Fibroblast of lung (primary cell): ENCODE results near the gene MYRF. TPM values are rescaled to one million over a fixed set of nuclear protein-coding genes. Genes with fewer than 3 reads are reported as not detected.

Experiments
- DNase-seq, 2 donors: peaks; one replicate each; pipeline versions ENCODE4 v3.0.0 to v3.0.0-alpha.2; 2010; ENCODE audit warnings: low read depth in 2 of 2
- H2AFZ ChIP-seq: 2 replicates; pipeline ENCODE4 v1.5.1; 2012; ENCODE audit warnings: low read length, control low read depth, inconsistent platforms
- H3K27ac ChIP-seq: 2 replicates; pipeline ENCODE4 v1.5.1; 2011; ENCODE audit warnings: low read length, control low read depth; ENCODE audit not compliant: insufficient read depth
- H3K27me3 ChIP-seq: 2 replicates; pipeline ENCODE4 v1.5.1; 2011; ENCODE audit warnings: mild to moderate bottlenecking, low read length; ENCODE audit not compliant: control insufficient read depth, insufficient read depth
- H3K36me3 ChIP-seq: 2 replicates; pipeline ENCODE4 v1.5.1; 2011; ENCODE audit warnings: low read length; ENCODE audit not compliant: control insufficient read depth, insufficient read depth
- H3K4me1 ChIP-seq: 2 replicates; pipeline ENCODE4 v1.5.1; 2011; ENCODE audit warnings: low read length; ENCODE audit not compliant: control insufficient read depth, insufficient read depth; ENCODE audit errors: extremely low read depth
- H3K4me2 ChIP-seq: 2 replicates; pipeline ENCODE4 v1.5.1; 2011; ENCODE audit warnings: low read length, control low read depth; ENCODE audit not compliant: insufficient read depth; ENCODE audit errors: extremely low read depth
- H3K4me3 ChIP-seq, 4 experiments: fragments of 200-600 bp in 1 of 4; sonication (generic) in 1 of 4; replicated peaks in 1 of 4; 2 replicates each; pipeline ENCODE4 v1.5.1; 2011 to 2016; ENCODE audit warnings: low read length in 4 of 4, low read depth in 3 of 4, mild to moderate bottlenecking in 3 of 4, control low read depth in 2 of 4, inconsistent platforms in 1 of 4, mixed read lengths in 1 of 4; ENCODE audit not compliant: insufficient read depth in 1 of 4; ENCODE audit errors: control extremely low read depth in 1 of 4
- H3K79me2 ChIP-seq: 2 replicates; pipeline ENCODE4 v1.5.1; 2012; ENCODE audit warnings: mild to moderate bottlenecking, low read length, inconsistent platforms; ENCODE audit not compliant: control insufficient read depth, insufficient read depth
- H3K9ac ChIP-seq: 2 replicates; pipeline ENCODE4 v1.5.1; 2011; ENCODE audit warnings: mild to moderate bottlenecking, low read length, control low read depth; ENCODE audit not compliant: insufficient read depth
- H3K9me3 ChIP-seq: 2 replicates; pipeline ENCODE4 v1.5.1; 2012; ENCODE audit warnings: low read depth, low read length; ENCODE audit not compliant: control insufficient read depth, insufficient read depth
- H4K20me1 ChIP-seq: 2 replicates; pipeline ENCODE4 v1.5.1; 2011; ENCODE audit warnings: low read length; ENCODE audit not compliant: control insufficient read depth, insufficient read depth; ENCODE audit errors: extremely low read depth
- CTCF ChIP-seq, 2 donors: IDR thresholded peaks in 1 of 2; conservative IDR thresholded peaks in 1 of 2; 1 replicate in 1 of 2; 2 replicates in 1 of 2; pipeline ENCODE4 v1.5.1; 2011 to 2012; ENCODE audit warnings: low read length in 2 of 2, control low read depth in 1 of 2, inconsistent platforms in 1 of 2, low read depth in 1 of 2, mild to moderate bottlenecking in 1 of 2
- EZH2 ChIP-seq: IDR thresholded peaks from 2 replicates; pipeline ENCODE4 v1.5.1; 2012; ENCODE audit warnings: low read length, control low read depth, mild to moderate bottlenecking; ENCODE audit errors: missing control alignments
- polyA plus RNA-seq, 2 donors: library from polyadenylated mRNA; depleted of rRNA in 1 of 2; stranded (reverse) in 1 of 2; unstranded in 1 of 2; fragments of >200 nt; gene quantifications; 2 replicates each; pipeline ENCODE4 v1.2.1, GENCODE V29; 2011 to 2012; ENCODE audit warnings: missing spikeins in 1 of 2
- total RNA-seq: library from RNA; depleted of rRNA; stranded (reverse); fragments of >200 nt; gene quantifications from 2 replicates; pipeline ENCODE4 v1.2.1, GENCODE V29; 2014

The MYRF gene
- total and polyA plus RNA-seq, 2 donors (not counting 1 experiment from before 2014, with no cell fraction given): 0.10 to 0.17 TPM

- Histone ChIP-seq H3K79me2 (no peaks in the 10 kb centered on the region), H3K9me3 (no peaks in the 10 kb centered on the region), H3K9ac (no peak overlapping the region), H3K27ac (no peak overlapping the region), H3K4me3 (no peak overlapping the region), H2AFZ (no peak overlapping the region), H3K4me1 (peaks cover 3% of the 10 kb centered on the region), H4K20me1 (no peaks in the 10 kb centered on the region), H3K36me3 (no peaks in the 10 kb centered on the region), H3K4me2 (no peak overlapping the region), H3K27me3 (peaks cover 13% of the 10 kb centered on the region)
- DNase-seq: no peak
- TF ChIP-seq EZH2 (no peak), CTCF (conservative IDR thresholded peaks at IDR 0.05 in 1 of 2, IDR thresholded peaks at IDR 0.05 in 1 of 2; ENCODE audit: low read depth in 1 of 2, low read length in 2 of 2) (no peak)
Observed at GRCh38 chr11:61753672-61754071, 1.2 kb downstream of the MYRF start.

GRCh38 chr11:61754534-61755482, 2.4 kb downstream of the MYRF start:
- Histone ChIP-seq H3K9ac (no peak overlapping the region), H3K4me3 (no peak overlapping the region), H3K9me3 (no peaks in the 10 kb centered on the region), H3K36me3 (no peaks in the 10 kb centered on the region), H3K4me2 (no peak overlapping the region), H3K27me3 (peaks cover 13% of the 10 kb centered on the region), H4K20me1 (no peaks in the 10 kb centered on the region), H3K27ac (no peak overlapping the region), H2AFZ (no peak overlapping the region), H3K4me1 (peaks cover 3% of the 10 kb centered on the region), H3K79me2 (no peaks in the 10 kb centered on the region)
- DNase-seq: peak; percentile 15 to 81
- TF ChIP-seq CTCF (conservative IDR thresholded peaks at IDR 0.05 in 1 of 2, IDR thresholded peaks at IDR 0.05 in 1 of 2; ENCODE audit: low read depth in 1 of 2, low read length in 2 of 2) (no peak), EZH2 (no peak)

- Histone ChIP-seq H3K79me2 (no peaks in the 10 kb centered on the region), H4K20me1 (no peaks in the 10 kb centered on the region), H3K36me3 (no peaks in the 10 kb centered on the region), H3K9me3 (no peaks in the 10 kb centered on the region), H3K9ac (no peak overlapping the region), H3K27me3 (peaks cover 13% of the 10 kb centered on the region), H2AFZ (no peak overlapping the region), H3K4me2 (no peak overlapping the region), H3K4me1 (peaks cover 3% of the 10 kb centered on the region), H3K27ac (no peak overlapping the region), H3K4me3 (no peak overlapping the region)
- TF ChIP-seq CTCF (conservative IDR thresholded peaks at IDR 0.05 in 1 of 2, IDR thresholded peaks at IDR 0.05 in 1 of 2; ENCODE audit: low read depth in 1 of 2, low read length in 2 of 2) (no peak), EZH2 (no peak)
- no peak for DNase-seq
Observed at GRCh38 chr11:61756147-61756451, 3.7 kb downstream of the MYRF start.
